Measurements from ENCODE around the gene ZNF714. TPM values are rescaled to one million over a fixed set of nuclear protein-coding genes. Genes with fewer than 3 reads are reported as not detected.

Gene ZNF714
- total RNA-seq, 2 experiments from 2014 or later = 21.1 to 23.1 TPM

GRCh38 chr19:21109116-21109515 is 27.1 kb downstream of the ZNF714 start:
- Mint-ChIP-seq H3K27me3 (ENCODE audit: low read depth) (no peaks in the 10 kb centered on the region), H3K9me3 (peaks cover 30% of the 10 kb centered on the region), H3K36me3 (ENCODE audit: low read depth) (peaks cover 77% of the 10 kb centered on the region), H3K4me3 (no peak overlapping the region), H3K4me1 (ENCODE audit: low read depth) (no peaks in the 10 kb centered on the region), H3K27ac (no peak overlapping the region)
- intact Hi-C loops (cut with micrococcal nuclease) = no loop called here
- CTCF ChIA-PET = no interaction called here
- DNase-seq = no peak

DNA sequence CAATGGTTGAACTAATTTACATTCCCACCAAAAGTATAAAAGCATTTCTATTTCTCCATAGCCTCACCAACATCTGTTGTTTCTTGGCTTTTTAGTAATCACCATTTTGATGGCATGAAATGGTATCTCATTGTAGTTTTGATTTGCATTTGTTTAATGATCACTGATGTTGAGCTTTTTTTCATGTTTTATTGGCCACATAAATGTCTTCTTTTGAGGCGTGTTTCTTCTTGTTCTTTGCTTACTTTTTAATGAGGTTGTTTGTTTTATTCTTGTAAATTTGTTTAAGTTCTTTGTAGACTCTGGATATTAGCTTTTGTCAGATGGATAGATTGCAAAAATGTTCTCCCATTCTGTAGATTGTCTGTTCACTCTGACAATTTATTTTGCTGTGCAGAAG is 28.2 kb downstream of the ZNF714 start:
- Mint-ChIP-seq H3K36me3 (ENCODE audit: low read depth) (peaks cover 78% of the 10 kb centered on the region), H3K27ac (no peak overlapping the region), H3K27me3 (ENCODE audit: low read depth) (no peaks in the 10 kb centered on the region), H3K4me1 (ENCODE audit: low read depth) (no peaks in the 10 kb centered on the region), H3K4me3 (no peak overlapping the region), H3K9me3 (peaks cover 38% of the 10 kb centered on the region)
- DNase-seq = no peak
- CTCF ChIA-PET = no interaction called here
- intact Hi-C loops (cut with micrococcal nuclease) = no loop called here

GRCh38 chr19:21115430-21115829 is 33.4 kb downstream of the ZNF714 start:
- DNase-seq = no peak
- intact Hi-C loops (cut with micrococcal nuclease) = no loop called here
- CTCF ChIA-PET = no interaction called here
- H3K27me3 Mint-ChIP-seq (ENCODE audit: low read depth) = no peaks in the 10 kb centered on the region
- H3K4me1 Mint-ChIP-seq (ENCODE audit: low read depth) = no peaks in the 10 kb centered on the region
- H3K36me3 Mint-ChIP-seq (ENCODE audit: low read depth) = peaks cover 78% of the 10 kb centered on the region
- peaks cover 50% of the 10 kb centered on the region for H3K9me3 Mint-ChIP-seq
- no peak overlapping the region for H3K27ac Mint-ChIP-seq
- no peak overlapping the region for H3K4me3 Mint-ChIP-seq

GRCh38 chr19:21117041-21117907 is 35.3 kb downstream of the ZNF714 start:
- H3K9me3 Mint-ChIP-seq = peaks cover 36% of the 10 kb centered on the region
- intact Hi-C loops (cut with micrococcal nuclease) = no loop called here

DNA sequence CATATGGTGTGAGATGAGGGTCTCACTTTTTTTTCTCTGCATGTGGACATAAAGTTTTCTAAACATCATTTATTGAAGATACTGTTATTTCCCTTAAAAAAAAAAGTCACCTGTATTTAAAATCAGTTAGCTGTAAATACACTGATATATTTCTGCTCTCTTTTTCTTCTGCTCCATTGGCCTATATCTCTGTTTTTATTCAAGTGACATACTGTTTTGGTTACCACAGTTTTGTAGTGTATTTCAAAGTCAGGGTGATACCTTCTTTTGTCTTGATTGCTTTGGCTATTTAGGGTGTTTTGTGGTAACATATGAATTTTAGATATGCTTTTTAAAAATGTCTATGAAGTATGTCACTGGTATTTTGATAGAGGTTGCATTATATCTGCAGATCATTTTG is 44.1 kb downstream of the ZNF714 start:
- peaks cover 14% of the 10 kb centered on the region for H3K36me3 Mint-ChIP-seq (ENCODE audit: low read depth)
- CTCF ChIA-PET = no interaction called here
- no peaks in the 10 kb centered on the region for H3K4me1 Mint-ChIP-seq (ENCODE audit: low read depth)
- DNase-seq = no peak
- no peak overlapping the region for H3K4me3 Mint-ChIP-seq
- H3K9me3 Mint-ChIP-seq = peaks cover 8% of the 10 kb centered on the region
- H3K27ac Mint-ChIP-seq = no peak overlapping the region
- intact Hi-C loops (cut with micrococcal nuclease) = no loop called here
- H3K27me3 Mint-ChIP-seq (ENCODE audit: low read depth) = no peaks in the 10 kb centered on the region

More at GRCh38 chr19:21117041-21117907, 35.3 kb downstream of the ZNF714 start:
- Mint-ChIP-seq H3K27ac (no peak overlapping the region), H3K4me1 (ENCODE audit: low read depth) (no peaks in the 10 kb centered on the region), H3K36me3 (ENCODE audit: low read depth) (peaks cover 62% of the 10 kb centered on the region), H3K4me3 (no peak overlapping the region), H3K27me3 (ENCODE audit: low read depth) (no peaks in the 10 kb centered on the region)
- CTCF ChIA-PET = no interaction called here
- no peak for DNase-seq

DNA sequence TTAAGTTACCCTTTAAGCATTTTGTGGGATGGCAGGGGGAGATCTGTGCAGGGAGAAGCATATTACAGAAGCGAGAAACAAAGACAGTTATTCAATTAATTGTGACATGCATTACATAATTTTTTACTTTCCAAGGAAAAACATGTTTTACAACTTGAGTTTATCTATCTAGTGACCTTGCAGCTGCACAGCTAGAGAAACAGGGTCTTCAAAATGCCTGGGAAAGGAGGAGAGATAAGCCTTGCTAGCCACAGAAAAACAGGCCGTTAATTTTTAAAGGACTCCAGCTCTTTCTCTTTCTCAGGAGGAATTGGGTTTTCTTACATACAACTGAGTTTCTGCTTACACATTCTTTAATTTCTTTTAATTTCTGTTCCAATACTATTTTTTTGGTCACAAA is 45.0 kb downstream of the ZNF714 start:
- Mint-ChIP-seq H3K4me1 (ENCODE audit: low read depth) (no peaks in the 10 kb centered on the region), H3K9me3 (peaks cover 8% of the 10 kb centered on the region), H3K27ac (no peak overlapping the region), H3K27me3 (ENCODE audit: low read depth) (no peaks in the 10 kb centered on the region), H3K4me3 (no peak overlapping the region), H3K36me3 (ENCODE audit: low read depth) (peaks cover 14% of the 10 kb centered on the region)
- CTCF ChIA-PET = no interaction called here
- no peak for DNase-seq
- intact Hi-C loops (cut with micrococcal nuclease) = no loop called here

DNA sequence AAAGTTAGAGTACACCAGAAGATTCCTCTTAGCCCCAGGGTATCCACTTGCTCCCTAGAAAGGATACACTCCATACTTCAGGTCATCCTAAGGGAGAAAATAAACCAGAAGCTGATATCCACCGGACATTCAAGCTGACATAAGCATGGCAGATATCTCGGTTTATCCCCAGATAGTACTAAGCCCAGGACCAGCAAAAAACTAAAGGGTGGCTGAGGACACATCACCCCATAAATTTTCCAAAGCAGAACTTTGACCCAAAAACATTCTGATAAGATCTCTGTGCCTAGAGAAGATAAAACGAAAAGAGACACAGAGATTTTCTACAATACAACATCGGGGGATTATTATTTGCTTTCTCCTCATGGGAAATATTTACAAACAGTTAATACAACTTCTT is 45.9 kb downstream of the ZNF714 start:
- H3K4me1 Mint-ChIP-seq (ENCODE audit: low read depth) = no peaks in the 10 kb centered on the region
- no peak overlapping the region for H3K27ac Mint-ChIP-seq

GRCh38 chr19:21128901-21129698 is 47.1 kb downstream of the ZNF714 start:
- H3K4me1 Mint-ChIP-seq (ENCODE audit: low read depth) = no peaks in the 10 kb centered on the region
- no peak overlapping the region for H3K27ac Mint-ChIP-seq
- intact Hi-C loops (cut with micrococcal nuclease) = no loop called here
- peaks cover 6% of the 10 kb centered on the region for H3K9me3 Mint-ChIP-seq
- peaks cover 2% of the 10 kb centered on the region for H3K27me3 Mint-ChIP-seq (ENCODE audit: low read depth)
- CTCF ChIA-PET = no interaction called here
- peaks cover 9% of the 10 kb centered on the region for H3K36me3 Mint-ChIP-seq (ENCODE audit: low read depth)
- no peak overlapping the region for H3K4me3 Mint-ChIP-seq
- DNase-seq = no peak

More for the DNA sequence above, 45.9 kb downstream of the ZNF714 start:
- CTCF ChIA-PET = no interaction called here
- H3K4me3 Mint-ChIP-seq = no peak overlapping the region
- no peaks in the 10 kb centered on the region for H3K27me3 Mint-ChIP-seq (ENCODE audit: low read depth)
- intact Hi-C loops (cut with micrococcal nuclease) = no loop called here
- H3K36me3 Mint-ChIP-seq (ENCODE audit: low read depth) = peaks cover 9% of the 10 kb centered on the region
- DNase-seq = no peak
- H3K9me3 Mint-ChIP-seq = peaks cover 6% of the 10 kb centered on the region

DNA sequence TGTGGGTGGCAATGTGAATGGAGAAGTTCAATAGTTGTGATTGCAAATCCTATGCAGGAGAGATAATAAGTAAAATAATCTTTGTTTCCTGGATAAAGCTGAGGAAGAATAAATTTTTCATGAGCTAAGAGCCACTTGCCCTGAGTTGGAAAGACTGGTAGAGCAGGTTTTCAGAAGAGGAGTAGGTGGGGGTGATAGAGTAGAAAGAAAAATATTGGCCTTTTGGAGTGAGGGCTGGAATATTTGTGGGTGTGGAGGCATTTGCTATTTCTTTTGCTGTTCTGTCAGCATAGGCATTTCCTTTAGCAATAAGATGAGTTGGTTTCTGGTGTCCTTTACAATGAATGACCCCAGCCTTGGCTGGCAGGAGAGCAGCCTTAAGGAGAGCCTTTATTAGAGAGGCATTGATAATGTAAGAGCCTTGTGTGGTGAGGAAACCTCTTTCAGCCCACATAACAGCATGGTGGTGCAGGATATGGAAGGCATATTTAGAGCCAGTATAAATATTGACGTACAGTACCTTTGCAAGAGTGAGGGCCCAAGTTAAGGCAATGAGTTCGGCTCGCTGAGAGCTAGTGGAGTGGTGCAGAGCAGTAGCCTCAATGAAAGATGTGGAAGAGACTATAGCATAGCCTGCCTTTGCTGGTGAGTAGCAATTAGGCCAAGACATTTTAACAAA is 48.2 kb downstream of the ZNF714 start:
- CTCF ChIA-PET = no interaction called here
- peaks cover 6% of the 10 kb centered on the region for H3K9me3 Mint-ChIP-seq
- no peak overlapping the region for H3K4me3 Mint-ChIP-seq
- intact Hi-C loops (cut with micrococcal nuclease) = no loop called here
- no peaks in the 10 kb centered on the region for H3K4me1 Mint-ChIP-seq (ENCODE audit: low read depth)
- no peak for DNase-seq
- H3K27me3 Mint-ChIP-seq (ENCODE audit: low read depth) = peaks cover 5% of the 10 kb centered on the region
- H3K36me3 Mint-ChIP-seq (ENCODE audit: low read depth) = peaks cover 8% of the 10 kb centered on the region
- no peak overlapping the region for H3K27ac Mint-ChIP-seq

- H3K27me3 Mint-ChIP-seq (ENCODE audit: low read depth) = peaks cover 5% of the 10 kb centered on the region
- H3K27ac Mint-ChIP-seq = no peak overlapping the region
- intact Hi-C loops (cut with micrococcal nuclease) = no loop called here
- no peak for DNase-seq
- no peaks in the 10 kb centered on the region for H3K4me1 Mint-ChIP-seq (ENCODE audit: low read depth)
- CTCF ChIA-PET = no interaction called here
- H3K36me3 Mint-ChIP-seq (ENCODE audit: low read depth) = no peaks in the 10 kb centered on the region
- H3K4me3 Mint-ChIP-seq = no peak overlapping the region
- H3K9me3 Mint-ChIP-seq = no peaks in the 10 kb centered on the region
Measured at GRCh38 chr19:21133633-21134032, 51.6 kb downstream of the ZNF714 start.

- H3K4me1 Mint-ChIP-seq (ENCODE audit: low read depth) = peaks cover 1% of the 10 kb centered on the region
- no peak overlapping the region for H3K4me3 Mint-ChIP-seq
- CTCF ChIA-PET = no interaction called here
- peaks cover 5% of the 10 kb centered on the region for H3K27me3 Mint-ChIP-seq (ENCODE audit: low read depth)
- H3K27ac Mint-ChIP-seq = no peak overlapping the region
- no peaks in the 10 kb centered on the region for H3K9me3 Mint-ChIP-seq
- intact Hi-C loops (cut with micrococcal nuclease) = no loop called here
- H3K36me3 Mint-ChIP-seq (ENCODE audit: low read depth) = no peaks in the 10 kb centered on the region
- no peak for DNase-seq
Measured at GRCh38 chr19:21134934-21135366, 52.9 kb downstream of the ZNF714 start.

GRCh38 chr19:21135433-21135832 is 53.4 kb downstream of the ZNF714 start:
- Mint-ChIP-seq H3K4me3 (no peak overlapping the region), H3K27ac (no peak overlapping the region), H3K9me3 (no peaks in the 10 kb centered on the region), H3K4me1 (ENCODE audit: low read depth) (peaks cover 4% of the 10 kb centered on the region), H3K36me3 (ENCODE audit: low read depth) (no peaks in the 10 kb centered on the region), H3K27me3 (ENCODE audit: low read depth) (peaks cover 5% of the 10 kb centered on the region)
- DNase-seq = no peak
- intact Hi-C loops (cut with micrococcal nuclease) = no loop called here
- CTCF ChIA-PET = no interaction called here

All from activated naive CD4-positive, alpha-beta T cell treated with anti-CD3 and anti-CD28 coated beads for 36 hours (primary cell).